GM18867 (cell line): ENCODE data around the gene RABL6.
A peak's percentile ranks its signal among the peaks of the same experiment; 100 is the strongest.
"Not testable (repeated sequence)": the region's sequence is repeated elsewhere in the genome, so short reads cannot be mapped to it uniquely, and the experiment has no call there.

Source experiments
- ATAC-seq: cut with Tn5 transposase; IDR thresholded peaks from one replicate; pipeline ENCODE4 v1.9.1; 2021; ENCODE audit warnings: mild to moderate bottlenecking, moderate library complexity; ENCODE audit not compliant: unreplicated experiment

The RABL6 gene

DNA sequence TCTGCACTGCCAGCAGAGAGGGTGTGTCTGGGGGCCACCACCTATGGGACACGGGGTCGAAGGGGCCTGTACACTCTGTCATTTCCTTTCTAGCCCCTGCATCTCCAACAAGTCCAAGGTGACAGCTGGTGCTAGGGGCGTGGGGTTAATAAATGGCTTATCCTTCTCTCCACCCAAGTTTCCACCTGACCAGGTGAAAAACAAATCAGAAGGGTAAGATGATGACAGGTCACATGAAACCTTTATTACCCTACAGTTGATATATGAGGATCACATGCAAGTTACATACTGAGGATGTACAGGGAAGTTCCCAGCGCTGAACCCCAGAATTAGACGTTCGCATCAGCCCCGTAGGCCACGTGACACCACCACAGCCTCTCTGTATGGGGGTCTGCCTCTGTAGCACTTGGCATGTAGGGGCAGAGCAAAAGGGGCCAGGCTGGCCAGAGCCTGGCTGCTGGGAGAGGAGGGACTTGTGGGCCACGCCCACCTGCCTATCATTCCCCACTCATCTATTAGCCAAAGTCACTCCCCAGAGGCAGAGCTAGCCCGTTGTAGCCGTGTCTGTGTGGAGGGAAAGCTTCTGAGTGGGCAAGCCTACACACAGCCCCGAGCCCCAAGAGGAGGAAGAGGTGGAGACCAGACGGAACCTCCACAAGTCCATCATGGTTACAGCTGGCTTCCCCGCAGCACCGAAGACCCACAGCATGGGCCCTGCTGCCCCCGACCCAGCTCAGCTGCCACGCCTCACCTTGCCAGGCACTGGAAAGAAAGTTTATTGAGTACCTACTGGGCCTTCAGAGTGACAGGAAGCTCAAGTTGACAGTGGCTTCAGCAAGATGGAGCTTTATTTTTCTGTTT lies 14.4 kb upstream of the RABL6 start:
- no peak for ATAC-seq

DNA sequence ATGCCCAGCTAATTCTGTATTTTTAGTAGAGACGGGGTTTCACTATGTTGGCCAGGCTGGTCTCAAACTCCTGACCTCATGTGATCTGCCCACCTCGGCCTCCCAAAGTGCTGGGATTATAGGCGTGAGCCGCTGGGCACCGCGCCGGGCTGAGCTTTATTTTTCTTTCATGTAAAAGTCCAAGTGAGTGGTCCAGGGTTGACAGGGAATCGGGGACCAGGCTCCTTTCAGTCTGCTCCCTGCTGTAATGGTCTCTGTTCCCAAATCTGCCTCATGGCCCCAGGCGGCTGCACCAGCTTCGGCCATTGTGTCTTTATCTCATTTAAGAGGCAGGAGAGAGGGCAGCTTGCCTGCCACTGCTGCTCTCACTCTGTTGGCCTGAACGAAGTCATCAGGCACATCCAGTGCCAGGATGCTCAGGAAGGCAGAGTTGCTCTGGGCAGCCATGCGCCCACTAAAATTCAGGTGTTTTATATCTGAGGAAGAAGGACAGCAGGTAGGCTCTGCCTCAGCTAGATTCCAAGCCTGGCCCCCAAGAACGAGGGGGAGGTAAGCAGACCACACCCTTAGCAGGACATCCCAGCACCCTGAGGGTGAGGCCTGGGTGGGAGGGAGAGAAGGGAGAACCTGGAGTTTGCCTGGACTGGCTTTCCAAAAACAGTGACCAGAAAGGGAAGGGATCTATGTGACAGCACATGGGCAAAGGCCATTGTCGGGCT lies 13.3 kb upstream of the RABL6 start:
- ATAC-seq = no peak

DNA sequence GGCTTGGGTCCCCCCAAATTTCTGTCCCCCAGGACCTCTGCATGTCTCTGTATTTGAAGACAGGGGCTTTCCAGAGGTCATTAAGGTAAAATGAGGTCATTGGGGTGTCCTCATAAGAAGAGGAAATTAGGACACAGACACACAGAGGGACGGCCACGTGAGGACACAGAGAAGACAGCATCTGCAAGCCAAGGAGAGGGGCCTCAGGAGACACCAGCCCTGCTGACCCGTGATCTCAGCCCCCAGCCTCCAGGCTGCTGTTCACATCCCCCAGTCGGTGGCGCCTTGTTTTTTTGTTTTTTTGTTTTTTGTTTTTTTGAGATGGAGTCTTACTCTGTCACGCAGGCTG lies 12.8 kb upstream of the RABL6 start:
- no peak for ATAC-seq

DNA sequence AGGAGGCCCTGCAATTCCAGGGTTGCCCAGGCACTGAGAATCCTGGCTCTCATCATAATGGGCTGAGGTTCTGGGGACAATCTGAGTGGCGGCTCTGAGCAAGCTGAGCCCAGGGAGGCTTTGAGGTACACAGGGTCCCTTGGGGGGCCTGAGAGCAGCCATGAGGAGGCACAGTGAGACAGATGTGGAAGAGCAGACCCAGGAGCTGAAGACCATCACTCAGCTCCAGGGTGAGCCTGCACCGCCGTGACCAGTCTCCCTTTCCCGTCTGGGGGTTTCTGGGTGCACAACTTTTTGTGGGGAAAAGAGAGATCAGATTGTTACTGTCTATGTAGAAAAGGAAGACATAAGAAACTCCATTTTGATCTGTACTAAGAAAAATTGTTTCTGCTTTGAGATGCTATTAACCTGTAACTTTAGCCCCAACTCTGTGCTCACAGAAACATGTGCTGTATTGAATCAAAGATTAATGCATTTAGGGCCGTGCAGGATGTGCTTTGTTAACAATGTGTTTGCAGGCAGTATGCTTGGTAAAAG lies 11.4 kb upstream of the RABL6 start, which contains the start of gene CCDC183:
TSS of gene CCDC183 (plus strand) at position 101 of the 537 bp plus-strand sequence. CDS start at position 161, 60 bp downstream.
- no peak for ATAC-seq

DNA sequence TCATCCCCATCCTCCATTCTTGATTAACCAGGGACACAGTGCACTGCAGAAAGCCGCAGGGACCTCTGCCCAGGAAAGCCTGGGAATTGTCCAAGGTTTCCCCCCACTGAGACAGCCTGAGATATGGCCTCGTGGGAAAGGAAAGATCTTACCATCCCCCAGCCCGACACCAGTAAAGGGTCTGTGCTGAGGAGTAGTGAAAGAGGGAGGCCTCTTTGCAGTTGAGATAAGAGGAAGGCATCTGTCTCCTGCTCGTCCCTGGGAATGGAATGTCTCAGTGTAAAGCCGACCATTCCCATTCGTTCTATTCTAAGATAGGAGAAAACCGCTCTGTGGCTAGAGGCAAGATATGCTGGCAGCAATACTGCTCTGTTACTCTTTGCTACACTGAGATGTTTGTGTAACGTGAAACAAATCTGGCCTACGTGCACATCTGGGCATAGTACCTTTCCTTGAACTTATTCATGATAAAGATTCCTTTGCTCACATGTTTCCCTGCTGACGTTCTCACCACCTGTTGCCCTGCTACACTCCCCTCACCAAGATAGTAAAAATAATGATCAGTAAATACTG lies 10.9 kb upstream of the RABL6 start:
- ATAC-seq = not testable (repeated sequence)

DNA sequence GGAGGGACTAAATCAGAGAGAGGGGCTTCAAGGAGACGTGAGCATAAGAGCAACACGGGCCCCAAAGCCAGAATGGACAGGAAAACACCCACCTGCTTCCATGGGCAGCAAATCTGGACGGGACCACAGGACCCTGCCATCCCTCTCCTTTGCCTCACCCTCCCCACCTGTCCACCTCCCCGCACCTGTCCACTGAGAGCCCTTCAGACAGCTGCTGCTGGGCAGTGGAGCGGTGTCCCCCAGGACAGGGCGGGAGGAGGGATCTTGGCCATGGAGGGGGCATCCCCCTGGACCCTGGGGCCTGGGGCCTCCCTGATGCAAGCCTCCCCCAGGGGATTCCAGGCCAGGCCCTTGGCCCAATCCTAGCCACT lies 9.1 kb upstream of the RABL6 start:
- ATAC-seq = no peak

DNA sequence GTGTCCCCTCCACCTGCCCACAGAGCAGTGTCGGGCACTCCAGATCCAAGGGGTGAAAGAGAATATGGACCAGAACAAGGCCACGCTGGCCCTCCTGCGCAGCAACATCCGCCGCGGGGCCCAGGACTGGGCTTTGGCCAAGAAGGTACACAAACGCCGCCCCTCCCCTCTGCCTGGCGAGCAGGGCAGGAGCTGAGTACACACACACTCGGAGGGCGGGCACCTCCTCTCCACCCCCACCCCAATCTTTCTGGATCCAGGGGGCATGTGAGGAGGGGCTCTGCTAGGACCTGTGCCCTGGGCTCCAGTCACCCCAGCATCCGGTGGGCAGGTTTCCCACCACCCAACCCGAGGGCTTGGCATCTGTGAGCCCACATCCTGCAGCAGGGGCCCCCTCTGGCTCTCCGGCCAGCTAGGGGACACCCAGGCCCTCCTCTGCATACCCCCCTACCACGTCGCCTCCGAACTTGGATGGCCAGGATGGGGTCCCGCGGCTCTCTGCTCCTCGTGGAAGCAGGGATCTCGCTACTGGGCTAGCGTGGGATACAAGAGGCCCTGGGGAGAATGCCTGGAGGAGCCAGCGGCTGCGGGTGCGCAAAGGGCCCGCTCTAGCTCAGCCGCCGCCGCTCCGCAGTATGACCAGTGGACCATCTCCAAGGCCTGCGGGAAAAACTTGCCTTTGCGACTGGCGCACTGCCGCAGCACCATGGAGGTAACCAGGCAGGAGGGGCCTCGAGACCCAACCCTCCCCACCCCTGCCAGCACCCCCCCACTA lies 8.5 kb upstream of the RABL6 start:
- ATAC-seq = no peak

DNA sequence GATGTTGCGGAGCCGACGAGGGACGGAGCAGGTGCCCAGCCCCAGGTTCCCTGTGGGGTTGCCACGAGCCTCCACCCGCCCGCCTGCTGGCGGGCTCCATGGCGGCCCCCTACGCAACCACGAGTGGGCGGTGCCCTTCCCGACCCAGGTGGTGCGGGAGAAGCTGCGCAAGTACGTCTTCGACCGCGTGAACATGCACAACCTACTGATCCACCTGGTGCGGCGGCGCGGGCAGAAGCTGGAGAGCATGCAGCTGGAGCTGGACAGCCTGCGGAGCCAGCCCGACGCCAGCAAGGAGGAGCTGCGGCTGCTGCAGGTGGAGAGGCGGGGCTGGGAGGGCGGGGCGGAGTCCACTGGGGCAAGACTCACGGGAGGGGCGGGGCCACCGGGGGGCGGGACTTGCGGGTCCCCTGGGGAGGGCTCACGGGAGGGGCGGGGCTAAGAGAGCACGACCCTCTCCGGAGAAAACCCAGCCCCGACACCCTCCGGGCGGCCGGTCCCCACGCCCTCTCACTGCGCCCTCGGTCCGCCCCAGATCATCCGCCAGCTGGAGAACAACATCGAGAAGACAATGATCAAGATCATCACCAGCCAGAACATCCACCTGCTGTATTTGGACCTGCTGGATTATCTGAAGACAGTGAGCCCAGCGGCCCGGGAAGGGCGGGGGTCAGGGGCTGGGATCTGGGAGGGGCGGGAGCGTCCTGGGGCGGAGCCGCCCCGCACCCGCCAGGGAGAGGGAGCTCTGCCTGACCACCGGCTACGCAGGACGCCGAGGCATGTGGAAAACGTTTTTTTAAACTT lies 7.7 kb upstream of the RABL6 start:
- ATAC-seq = peak; percentile 49

DNA sequence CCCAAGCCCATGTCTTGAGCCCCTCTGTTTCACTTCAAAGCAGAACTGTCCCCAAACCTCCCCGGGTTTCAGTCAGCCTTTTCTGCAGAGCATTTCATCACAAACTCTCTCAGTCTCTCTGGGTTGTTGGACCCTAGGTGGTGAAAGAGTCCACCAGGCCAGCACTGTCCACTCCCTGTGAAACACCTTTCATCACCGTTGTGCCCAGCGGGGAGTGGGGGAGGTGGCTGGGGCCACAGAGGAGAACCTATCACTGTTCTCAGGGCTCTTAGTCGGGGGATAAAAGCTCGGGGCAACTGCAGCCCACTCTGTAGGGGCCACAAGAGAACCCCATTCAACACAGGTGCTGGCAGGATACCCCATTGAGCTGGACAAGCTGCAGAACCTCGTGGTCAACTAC lies 5.4 kb upstream of the RABL6 start:
- no peak for ATAC-seq

DNA sequence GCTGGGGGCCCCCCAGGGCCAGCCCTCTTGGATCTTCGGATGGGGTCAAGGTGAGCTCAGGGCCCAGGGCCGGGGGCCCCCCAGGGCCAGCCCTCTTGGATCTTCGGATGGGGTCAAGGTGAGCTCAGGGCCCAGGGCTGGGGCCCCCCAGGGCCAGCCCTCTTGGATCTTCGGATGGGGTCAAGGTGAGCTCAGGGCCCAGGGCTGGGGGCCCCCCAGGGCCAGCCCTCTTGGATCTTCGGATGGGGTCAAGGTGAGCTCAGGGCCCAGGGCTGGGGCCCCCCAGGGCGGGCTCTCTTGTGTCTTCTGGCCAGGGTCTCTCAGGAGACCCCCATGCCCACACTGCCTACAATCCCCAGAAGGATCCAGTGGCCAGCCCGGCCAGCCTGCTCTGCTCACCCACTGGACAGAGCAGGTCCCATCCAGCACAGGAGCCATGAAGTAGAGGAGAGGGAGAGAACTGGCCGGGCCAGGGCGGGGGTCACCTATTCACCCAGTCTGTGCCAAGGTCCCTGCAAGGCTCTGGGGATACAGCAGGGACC lies 4.7 kb upstream of the RABL6 start:
- not testable (repeated sequence) for ATAC-seq

DNA sequence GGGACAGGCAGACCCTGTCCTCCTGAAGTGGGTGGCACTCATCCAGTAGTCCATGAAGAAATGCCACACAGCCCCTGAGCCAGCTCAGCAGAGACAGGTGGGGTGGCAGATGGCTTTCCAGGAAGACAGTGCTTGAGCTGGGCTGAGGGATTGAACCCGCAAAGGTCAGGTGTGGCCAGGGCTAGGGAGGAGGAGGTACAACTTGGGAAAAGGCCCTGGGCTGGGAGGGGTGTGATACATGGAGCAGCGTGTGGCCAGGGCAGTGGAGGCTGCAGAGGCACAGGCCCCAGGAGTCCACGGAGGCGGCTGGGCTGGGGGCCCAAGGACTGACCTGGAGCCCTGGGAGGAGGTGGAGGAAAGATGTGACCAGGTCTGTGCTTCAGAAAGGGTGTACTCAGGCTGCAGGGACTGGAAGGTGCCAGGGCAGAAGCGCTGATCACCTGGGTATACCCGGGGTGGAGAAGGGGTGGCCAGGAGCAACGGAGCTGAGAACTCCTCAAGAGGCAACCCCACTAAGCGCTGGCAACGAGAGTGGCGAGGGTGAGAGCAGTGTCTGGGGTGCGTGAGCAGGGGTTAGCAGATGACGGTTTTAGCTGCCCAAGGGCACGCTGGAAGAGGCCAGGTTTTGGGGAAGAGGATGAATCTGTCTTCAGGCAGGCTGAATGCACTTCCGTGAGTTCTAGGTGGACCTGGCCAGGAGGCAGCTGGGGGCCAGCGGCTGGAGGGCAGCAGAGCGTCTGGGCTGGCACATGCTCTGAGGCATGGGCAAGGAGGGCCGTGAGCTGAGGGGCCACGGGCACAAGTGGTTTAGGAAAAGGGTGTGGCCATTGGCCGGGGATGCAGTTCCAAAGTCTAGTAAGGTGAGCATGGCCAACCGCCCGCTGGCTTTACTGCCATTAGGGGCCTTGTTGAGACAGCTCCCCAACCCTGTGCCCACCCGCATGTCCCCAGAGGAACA lies 3.9 kb upstream of the RABL6 start:
- ATAC-seq = no peak

DNA sequence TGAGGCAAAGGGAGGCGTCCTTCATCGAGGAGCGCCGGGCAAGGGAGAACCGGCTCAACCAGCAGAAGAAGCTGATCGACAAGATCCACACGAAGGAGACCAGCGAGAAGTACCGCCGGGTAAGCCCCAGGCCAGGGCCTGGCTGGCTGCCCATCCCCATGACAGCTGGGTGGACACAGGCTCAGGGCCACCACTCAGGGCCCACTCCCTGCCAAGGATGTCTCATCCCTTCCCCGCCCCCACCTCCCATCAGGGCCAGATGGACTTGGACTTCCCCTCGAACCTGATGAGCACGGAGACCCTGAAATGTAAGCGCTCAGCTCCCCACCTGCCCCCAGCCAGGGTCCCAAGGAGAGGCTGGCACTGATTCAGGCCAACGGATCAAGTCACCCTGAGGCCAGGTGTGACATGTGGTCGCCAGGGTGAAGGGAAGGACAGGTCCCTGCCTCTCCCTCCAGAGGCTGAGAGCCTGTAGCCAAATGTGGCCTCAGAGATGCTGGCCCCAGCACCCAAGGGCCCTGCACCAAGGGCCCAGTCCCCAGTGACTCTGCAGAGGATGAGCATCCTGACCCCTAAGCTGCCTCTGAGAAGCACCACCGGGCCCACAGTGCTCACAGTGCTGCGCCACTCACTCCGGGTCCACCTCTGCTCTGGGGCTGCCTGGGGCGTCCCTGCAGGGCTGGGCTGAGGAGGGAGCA lies 3.1 kb upstream of the RABL6 start:
- ATAC-seq = no peak

DNA sequence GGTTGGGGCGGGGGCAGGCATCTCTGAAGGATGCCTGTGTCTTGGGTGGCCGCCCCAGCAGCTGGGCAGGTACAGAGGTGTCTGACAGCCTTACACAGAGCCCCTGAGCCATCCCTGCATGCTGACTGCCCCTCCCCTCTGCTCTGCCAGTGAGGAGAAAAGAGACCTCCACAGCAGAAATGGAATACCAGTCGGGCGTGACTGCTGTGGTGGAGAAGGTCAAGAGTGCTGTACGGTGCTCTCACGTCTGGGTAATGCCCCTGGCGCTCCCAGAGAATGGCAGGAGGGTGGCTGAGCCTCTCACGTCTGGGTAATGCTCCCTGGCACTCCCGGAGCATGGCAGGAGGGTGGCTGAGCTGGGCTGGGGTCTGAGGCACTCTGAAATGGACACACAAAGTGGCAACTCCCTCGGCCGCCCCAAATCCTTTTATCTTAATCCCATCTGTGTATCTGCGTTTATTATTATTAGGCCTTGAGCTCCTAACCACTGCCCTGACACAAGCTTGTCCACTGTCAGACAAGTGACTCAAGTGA lies 2.5 kb upstream of the RABL6 start:
- ATAC-seq = no peak

DNA sequence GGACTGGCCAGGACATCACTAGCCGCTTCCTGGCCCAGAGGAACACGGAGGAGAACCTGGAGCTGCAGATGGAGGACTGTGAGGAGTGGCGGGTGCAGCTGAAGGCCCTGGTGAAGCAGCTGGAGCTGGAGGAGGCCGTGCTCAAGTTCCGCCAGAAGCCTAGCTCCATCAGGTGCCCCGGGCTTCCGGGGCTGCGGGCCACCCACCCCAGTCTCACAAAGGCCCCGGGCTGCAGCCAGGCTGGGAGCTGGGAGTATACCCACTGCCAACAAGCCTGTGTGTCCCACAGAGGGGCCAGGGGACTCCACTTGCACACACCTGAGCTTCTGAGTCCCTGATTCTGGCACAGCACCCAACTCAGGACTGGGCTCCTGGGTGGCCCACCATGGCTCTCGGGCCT lies 1.7 kb upstream of the RABL6 start:
- no peak for ATAC-seq

DNA sequence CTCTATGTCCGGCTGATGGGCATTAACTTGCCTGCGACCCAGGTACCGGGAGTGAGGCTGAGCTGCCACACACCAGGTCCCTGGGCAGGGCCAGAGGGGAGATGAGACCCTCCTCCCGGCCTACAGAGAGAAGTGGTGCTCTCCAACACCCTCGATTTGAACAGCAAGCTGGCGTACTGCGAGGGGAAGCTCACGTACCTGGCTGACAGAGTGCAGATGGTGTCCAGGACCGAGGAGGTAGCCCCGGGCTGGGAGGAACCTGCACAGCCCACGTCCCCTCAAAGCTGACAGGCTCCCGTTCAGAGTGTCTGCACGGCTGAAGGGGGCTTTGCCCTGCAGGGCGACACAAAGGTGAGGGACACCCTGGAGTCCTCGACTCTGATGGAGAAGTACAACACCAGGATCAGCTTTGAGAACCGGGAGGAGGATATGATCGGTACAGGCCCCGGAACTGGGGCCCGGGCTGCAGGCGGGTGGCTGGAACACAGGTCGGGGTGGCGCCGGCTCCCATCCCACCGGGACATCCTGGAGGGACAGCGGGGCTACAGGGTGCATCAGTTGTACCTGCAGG lies 1.0 kb upstream of the RABL6 start:
- ATAC-seq = no peak

DNA sequence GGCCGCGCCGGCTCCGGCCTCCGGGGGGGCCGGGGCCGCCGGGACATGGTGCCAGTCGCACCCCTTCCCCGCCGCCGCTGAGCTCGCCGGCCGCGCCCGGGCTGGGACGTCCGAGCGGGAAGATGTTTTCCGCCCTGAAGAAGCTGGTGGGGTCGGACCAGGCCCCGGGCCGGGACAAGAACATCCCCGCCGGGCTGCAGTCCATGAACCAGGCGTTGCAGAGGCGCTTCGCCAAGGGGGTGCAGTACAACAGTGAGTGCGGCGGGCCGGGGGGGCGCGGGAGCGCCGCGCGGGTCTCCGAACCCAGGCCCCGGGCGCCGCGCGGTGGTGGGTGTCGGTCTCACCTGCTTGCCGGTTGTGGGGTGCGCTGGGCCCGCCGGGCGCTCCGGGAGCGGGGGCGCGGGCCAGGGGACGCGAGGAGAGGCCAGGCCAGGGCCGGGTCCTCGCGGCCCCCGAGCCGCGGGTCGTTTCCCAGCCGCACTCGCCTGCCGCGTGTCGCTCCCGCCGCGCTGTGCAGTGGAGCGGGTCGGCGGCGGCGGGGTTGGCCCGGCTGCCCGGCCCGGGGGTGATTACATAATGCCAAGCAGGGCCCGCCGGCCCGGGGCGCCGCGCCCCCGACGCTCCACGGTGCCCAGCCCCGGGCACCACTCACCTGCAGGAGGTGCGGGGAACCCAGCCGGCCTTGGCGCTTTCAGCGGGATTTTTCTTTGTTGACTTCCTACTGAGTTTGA lies 492 bp downstream of the RABL6 start:
- ATAC-seq = peak; percentile 34

DNA sequence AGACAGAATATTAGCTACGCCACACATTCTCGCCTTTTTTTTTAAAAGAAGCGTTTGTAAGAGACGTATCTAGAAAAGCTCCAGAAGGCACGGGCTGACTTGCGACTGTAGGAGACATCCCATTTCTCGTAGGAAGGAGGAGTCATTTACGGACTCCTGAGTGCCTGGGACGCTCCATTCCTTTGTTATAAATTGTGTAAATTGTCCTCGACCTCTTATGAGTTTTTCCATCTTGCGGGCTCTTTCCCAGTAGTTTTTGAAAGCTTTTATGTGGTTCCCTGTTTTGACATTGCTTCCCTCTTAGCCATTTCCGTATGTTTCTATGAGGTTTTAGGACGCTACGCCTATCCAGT lies 1.0 kb downstream of the RABL6 start:
- ATAC-seq = no peak
